NCI-H187 treated with DMSO at 0.1 percent for 48 hours (cell line): ENCODE data around the gene IFTAP.
"Not testable (repeated sequence)": the region's sequence is repeated elsewhere in the genome, so short reads cannot be mapped to it uniquely, and the experiment has no call there.

Experiments used
- DNase-seq: peaks from one replicate; lab custom pipeline; 2025; lab: John Stamatoyannopoulos, UW

Gene IFTAP

DNA sequence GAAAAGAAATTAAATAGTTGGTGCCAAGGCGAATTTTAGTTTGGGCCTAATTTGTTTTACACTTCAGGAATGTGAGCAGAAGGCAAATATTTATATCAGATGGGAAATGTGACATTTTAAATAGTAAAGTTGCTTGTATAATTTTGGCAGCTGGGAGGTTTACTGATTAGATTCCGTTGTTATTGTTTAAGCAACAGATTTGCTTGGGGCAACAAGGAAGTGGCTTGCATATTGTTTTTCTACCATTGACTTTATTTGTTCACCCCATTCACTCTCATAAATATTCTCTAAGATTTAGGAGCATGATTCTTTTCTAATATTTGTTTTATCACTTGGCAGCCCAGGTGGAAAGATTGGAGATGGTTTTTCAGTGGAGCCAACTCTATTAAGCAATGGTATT lies 44.3 kb downstream of the IFTAP start:
- no peak for DNase-seq

DNA sequence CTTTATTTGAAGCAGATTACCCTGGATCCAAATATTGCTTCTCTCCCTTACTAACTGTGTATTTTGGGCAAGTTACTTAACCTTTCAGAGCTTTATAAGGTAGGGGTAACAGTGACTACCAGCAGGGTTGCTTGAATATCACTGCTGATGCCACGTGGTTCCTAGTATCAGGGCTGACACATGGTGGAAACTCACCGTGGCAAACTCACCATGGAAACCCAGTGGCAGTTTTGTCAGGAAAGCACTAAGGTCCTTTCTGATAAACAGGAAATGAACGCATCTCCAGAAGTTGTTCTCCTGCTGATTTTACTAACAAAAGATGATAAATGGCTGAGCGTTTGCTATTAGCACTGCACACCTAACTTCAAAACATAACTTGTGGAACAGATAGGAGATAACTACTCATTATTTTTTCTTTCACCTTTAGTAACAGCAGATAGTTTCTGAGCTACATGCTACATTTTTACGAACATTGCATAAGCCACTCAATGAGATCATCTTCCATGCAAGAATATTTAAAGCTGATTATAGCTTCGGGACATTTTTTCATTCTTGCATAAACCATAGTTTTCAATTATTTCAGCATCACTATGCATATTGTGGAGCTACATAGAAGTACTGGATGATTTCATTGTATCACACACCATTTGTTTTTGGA lies 63.4 kb downstream of the IFTAP start:
- DNase-seq = no peak

DNA sequence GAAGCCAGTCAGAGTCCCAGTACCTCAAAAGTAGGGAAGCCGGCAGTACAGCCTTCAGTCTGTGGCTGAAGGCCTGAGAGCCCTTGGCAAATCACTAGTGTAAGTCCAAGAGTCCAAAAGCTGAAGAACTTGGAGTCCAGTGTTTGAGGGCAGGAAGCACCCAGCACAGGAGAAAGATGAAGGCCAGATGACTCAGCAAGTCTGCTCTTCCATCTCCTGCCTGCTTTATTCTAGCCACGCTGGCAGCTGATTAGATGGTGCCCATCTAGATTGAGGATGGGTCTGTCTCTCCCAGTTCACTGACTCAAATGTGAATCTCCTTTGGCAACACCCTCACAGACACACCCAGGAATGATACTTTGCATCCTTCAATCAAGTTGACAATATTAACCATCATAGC lies 67.1 kb downstream of the IFTAP start:
- DNase-seq = not testable (repeated sequence)

DNA sequence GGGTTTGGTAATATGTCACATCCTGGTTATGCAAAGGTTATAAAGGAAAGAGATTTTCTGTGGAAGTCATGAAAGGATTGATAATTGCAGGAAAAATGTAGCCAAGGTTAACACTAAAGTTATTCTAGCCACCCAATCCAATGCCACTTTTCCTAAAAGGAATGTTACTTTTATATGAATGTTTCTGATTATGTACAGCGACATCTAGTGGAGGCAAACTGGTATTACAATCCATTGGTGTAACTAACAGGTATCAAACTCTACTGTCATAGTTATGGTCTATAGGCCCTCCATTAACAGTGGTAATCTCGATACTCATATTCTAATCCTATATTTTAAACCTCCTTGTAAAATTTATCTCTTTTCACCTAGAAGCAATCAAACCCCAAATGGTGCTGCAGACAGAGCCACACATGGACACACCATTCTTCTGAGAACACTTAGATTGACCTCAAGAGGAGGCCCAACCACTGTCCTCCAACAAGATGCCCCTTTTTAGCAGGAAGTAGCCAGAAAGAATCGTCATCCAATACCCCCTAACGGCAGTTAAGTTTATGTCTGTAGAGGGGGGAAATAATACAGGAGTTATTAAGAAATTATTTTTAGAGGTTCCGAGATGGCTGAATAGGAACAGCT lies 78.6 kb downstream of the IFTAP start:
- DNase-seq = peak; percentile 15

- DNase-seq = not testable (repeated sequence)
Measured at GRCh38 chr11:36679547-36679946, 85.2 kb downstream of the IFTAP start.

DNA sequence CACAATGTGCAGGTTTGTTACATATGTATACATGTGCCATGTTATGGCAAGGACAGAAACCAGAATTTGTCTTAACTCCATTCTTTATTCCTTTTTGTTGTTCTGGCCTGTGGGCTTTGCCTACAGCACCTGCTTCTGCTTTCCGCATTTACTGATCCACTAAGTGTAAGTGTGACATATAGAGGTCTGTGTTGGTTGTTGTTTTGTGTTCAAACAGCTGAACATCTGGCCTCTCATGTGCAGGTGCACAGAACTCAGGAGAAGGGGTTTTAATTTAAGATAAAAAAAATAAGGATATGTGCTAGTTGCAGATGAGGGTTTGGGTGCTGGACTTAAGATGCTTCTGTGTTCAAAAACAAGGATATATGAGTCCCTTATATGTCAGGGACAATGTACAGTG lies 89.5 kb downstream of the IFTAP start:
- DNase-seq = no peak

GRCh38 chr11:36684840-36685801 lies 90.8 kb downstream of the IFTAP start:
- no peak for DNase-seq

DNA sequence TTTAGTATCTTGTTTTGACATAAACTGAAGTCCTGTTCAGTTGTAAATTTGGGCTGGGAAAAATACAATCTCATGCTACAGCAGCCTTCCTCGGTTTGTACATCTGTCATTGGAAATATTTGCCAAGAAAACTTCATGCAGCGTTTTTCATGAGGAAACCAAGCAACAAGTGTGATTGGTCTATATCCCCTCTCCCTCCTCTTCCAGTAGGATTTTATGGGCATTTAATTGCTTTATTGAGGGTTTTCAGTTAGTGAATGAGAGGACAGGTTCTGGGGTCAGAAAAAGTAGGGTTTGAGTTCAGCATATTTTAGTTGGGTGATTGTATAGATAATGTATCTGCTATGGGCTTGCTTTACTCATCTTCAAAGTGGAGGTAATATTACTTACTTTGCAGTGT lies 93.8 kb downstream of the IFTAP start:
- DNase-seq = no peak

DNA sequence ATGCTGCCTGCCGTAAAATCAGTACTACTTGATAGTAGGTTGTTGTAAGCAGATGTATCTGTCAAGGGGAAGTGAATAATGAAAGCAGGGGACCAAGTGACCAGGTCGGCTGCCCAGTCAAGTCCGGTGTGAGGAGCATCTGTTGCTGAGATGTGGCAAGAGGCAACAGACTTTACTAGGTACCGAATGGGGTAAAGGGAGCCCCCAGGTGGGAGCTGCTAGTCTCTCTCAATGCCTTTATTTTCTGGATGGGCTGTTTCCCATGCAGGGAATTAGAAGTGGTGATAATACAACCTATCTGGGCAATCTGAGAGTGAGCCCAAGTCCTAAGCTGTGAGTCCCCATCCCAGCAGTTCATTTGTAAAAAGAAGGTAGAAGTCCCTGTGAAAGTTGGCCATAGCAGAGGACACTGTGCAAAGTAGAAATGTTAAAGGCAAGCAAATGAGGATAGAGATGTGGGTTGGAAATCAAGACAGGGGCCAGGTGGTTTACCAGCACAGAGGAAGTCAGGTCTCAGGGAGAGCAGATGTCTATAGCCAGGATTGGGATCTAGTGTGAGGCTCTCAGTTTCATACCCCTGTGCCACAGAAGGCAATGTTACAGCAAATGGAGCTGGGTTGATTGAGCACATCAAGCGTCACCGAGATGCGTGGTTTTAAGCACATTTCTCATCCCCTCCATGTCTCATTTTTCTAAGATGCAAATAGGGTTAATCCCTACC lies 94.4 kb downstream of the IFTAP start:
- no peak for DNase-seq

DNA sequence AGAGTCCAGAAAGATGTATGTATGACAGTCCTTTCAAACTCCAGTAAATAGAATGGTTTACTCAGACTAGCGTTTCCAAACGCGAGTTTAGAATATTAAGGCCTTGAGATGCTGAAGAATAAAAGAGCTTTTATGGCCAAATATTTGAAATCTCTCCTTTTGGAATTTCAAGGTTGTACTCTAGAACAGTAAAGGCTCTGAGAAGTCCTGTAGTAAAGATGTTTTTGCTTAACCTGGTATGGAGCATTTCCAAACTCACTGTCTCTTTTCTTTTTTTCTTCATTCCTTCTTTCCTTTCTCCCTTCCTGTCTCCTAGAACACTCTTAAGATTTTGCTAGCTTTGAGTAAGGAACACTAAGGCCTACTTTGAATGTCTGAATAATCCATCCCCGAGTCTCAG lies 95.1 kb downstream of the IFTAP start:
- DNase-seq = no peak

GRCh38 chr11:36692704-36693103 lies 98.4 kb downstream of the IFTAP start:
- DNase-seq = no peak

- no peak for DNase-seq
Measured at GRCh38 chr11:36693139-36693843, 99.0 kb downstream of the IFTAP start.

GRCh38 chr11:36695111-36695510 lies 100.8 kb downstream of the IFTAP start:
- no peak for DNase-seq

GRCh38 chr11:36695571-36695970 lies 101.3 kb downstream of the IFTAP start:
- DNase-seq = no peak

- no peak for DNase-seq
Measured at GRCh38 chr11:36696550-36696949, 102.2 kb downstream of the IFTAP start.

DNA sequence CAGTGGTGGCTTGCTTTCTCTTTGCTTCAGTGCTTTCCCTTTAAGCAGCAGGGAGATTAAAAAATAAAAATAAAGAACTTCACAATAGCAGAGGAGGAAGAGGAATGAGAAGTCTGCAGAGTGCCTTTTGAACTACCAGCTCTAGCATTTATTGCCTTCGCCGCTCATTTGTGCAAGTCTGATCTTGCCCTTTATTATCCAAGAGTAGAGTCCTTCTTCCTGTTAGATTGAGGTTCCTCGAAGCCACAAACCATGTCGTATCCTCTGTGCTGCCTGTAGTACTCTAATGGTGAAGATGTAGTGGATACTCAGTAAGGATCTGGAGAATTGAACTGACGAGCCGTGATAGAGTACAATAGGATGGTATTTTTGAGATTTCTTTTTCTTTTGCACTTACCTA lies 105.0 kb downstream of the IFTAP start:
- DNase-seq = peak; percentile 46

- DNase-seq = no peak
Measured at GRCh38 chr11:36700246-36700645, 105.9 kb downstream of the IFTAP start.

DNA sequence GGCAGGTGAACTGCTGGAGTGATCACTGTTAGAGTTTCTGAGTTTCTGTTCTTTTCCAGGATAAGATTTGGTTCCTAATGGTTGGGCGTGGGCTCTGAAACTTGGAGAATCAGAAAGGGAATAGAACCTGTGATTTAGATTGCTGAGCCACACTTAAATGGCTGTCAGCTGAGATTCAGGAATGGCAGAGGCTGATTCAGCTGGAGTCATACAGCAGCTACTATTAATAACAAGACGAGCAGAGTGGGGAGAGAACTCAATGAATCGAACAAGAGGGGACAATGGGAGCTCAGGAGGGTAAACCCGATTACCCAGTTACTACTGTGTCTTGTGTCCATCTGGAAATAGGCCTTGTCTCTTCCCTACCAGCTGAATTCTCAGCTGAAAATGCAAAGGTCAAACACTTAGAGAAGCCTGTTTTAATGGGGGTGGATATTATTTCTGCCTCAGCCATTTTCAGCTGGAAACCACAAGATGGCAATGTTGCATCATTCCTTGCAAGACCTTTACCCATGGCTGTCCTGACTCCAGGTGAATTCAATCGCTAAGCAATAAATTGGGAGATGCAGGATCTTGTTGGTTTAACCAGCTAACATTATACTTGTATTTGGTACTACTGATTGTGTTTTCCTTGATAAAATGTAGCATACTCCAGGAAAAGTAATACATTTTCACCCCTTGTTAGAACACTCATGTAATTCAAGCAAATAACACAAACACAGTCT lies 108.2 kb downstream of the IFTAP start:
- peak; percentile 44 for DNase-seq

- no peak for DNase-seq
Measured at GRCh38 chr11:36703055-36703404, 108.7 kb downstream of the IFTAP start.
